Karpas-422 (cell line): ENCODE results near the gene RMC1. TPM values are rescaled to one million over a fixed set of nuclear protein-coding genes. Genes with fewer than 3 reads are reported as not detected.

Experiments
- DNase-seq: peaks from one replicate; pipeline ENCODE4 v3.0.0-alpha.2; 2015
- H2AFZ ChIP-seq: fragments of 200-600 bp; sonication (generic); 2 replicates; pipeline ENCODE4 v1.6.1; 2014; ENCODE audit warnings: antibody characterized with exemption, low read length, mixed read lengths
- H3K27ac ChIP-seq: fragments of 200-600 bp; sonication (generic); 2 replicates; pipeline ENCODE4 v1.5.1; 2014; ENCODE audit warnings: mild to moderate bottlenecking, low read length, moderate library complexity
- H3K27me3 ChIP-seq: fragments of 200-600 bp; sonication (generic); 2 replicates; pipeline ENCODE4 v1.6.1; 2014; ENCODE audit warnings: low read length, mixed read lengths
- H3K36me3 ChIP-seq: fragments of 200-600 bp; sonication (generic); 2 replicates; pipeline ENCODE4 v1.6.1; 2014; ENCODE audit warnings: low read length, mixed read lengths; ENCODE audit not compliant: insufficient read depth
- H3K4me1 ChIP-seq: fragments of 200-600 bp; sonication (generic); 2 replicates; pipeline ENCODE4 v1.6.1; 2014; ENCODE audit warnings: mild to moderate bottlenecking, low read length, mixed read lengths
- H3K4me2 ChIP-seq: fragments of 200-600 bp; sonication (generic); 2 replicates; pipeline ENCODE4 v1.6.1; 2014; ENCODE audit warnings: low read length, low read depth, mild to moderate bottlenecking; ENCODE audit not compliant: poor library complexity, severe bottlenecking
- H3K4me3 ChIP-seq: fragments of 200-600 bp; sonication (generic); 2 replicates; pipeline ENCODE4 v1.5.1; 2014; ENCODE audit warnings: mild to moderate bottlenecking, antibody characterized with exemption, low read length, mixed read lengths
- H3K79me2 ChIP-seq: fragments of 200-600 bp; sonication (generic); 2 replicates; pipeline ENCODE4 v1.6.1; 2014; ENCODE audit warnings: mild to moderate bottlenecking, low read length, mixed read lengths
- H3K9ac ChIP-seq: fragments of 200-600 bp; sonication (generic); 2 replicates; pipeline ENCODE4 v1.6.0; 2014; ENCODE audit warnings: low read length
- H3K9me2 ChIP-seq: fragments of 200-600 bp; sonication (generic), shearing (Covaris generic); replicated peaks from 2 replicates; pipeline ENCODE4 v1.6.0; 2014; ENCODE audit warnings: mild to moderate bottlenecking, low read length, moderate library complexity; ENCODE audit not compliant: insufficient read depth
- H3K9me3 ChIP-seq: fragments of 300-700, 200-600 bp; sonication (generic); 2 replicates; pipeline ENCODE4 v1.6.1; 2014; ENCODE audit warnings: low read length, mixed read lengths
- H4K20me1 ChIP-seq: fragments of 200-600 bp; sonication (generic); 2 replicates; pipeline ENCODE4 v1.6.1; 2014; ENCODE audit warnings: mild to moderate bottlenecking, antibody characterized with exemption, low read length, low read depth; ENCODE audit not compliant: insufficient read depth
- total RNA-seq: library from RNA; depleted of rRNA; stranded (reverse); fragments of >200 nt; shearing (Covaris generic); gene quantifications from 2 replicates; pipeline ENCODE4 v1.2.3, GENCODE V29; 2014; ENCODE audit warnings: low replicate concordance

The RMC1 gene
- total RNA-seq, 1 experiment from 2014 or later: 57.7 TPM

- DNase-seq: no peak
- no peaks in the 10 kb centered on the region for H3K27me3 ChIP-seq
- H2AFZ ChIP-seq: no peak overlapping the region
- H3K27ac ChIP-seq: no peak overlapping the region
- H3K79me2 ChIP-seq: 0 out of 2 replicates have a peak, but pooled peaks cover 4% of the 10 kb centered on the region
- H3K4me3 ChIP-seq: no peak overlapping the region
- peaks cover 49% of the 10 kb centered on the region; the same call in 1 of the 2 replicates for H3K36me3 ChIP-seq
- H4K20me1 ChIP-seq: 0 out of 2 replicates have a peak, but pooled peaks cover 13% of the 10 kb centered on the region
- no peaks in the 10 kb centered on the region for H3K9me2 ChIP-seq
- no peaks in the 10 kb centered on the region for H3K9me3 ChIP-seq
- H3K4me1 ChIP-seq: peaks cover 12% of the 10 kb centered on the region
- H3K9ac ChIP-seq: no peak overlapping the region
- H3K4me2 ChIP-seq: no peak overlapping the region
Observed at GRCh38 chr18:23519734-23520133, 16.4 kb downstream of the RMC1 start.

DNA sequence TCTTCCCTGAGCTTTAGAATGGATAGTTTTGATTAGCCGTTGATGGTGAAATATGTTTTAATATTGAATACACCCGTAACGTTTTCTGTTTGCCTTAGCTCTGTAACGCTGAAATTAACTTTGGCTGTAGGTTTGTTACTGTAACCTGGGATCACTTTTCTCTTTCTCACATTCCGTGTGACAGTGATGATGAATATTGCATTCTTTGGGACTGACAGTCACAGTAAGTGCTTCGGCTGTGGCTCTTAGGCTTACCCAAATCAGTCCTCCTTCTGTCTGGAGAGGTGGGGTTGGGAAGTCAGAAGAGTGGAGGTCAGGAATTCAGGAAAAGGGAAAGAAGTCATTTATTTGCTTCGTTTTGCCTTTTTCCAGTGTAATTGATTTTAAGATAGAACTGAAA, 18.0 kb downstream of the RMC1 start:
- Histone ChIP-seq H3K36me3 (peaks cover 46% of the 10 kb centered on the region; the same call in 1 of the 2 replicates), H3K27ac (no peak overlapping the region), H3K4me1 (peaks cover 12% of the 10 kb centered on the region), H3K9ac (no peak overlapping the region), H3K4me3 (no peak overlapping the region), H4K20me1 (0 out of 2 replicates have a peak, but pooled peaks cover 13% of the 10 kb centered on the region), H3K79me2 (0 out of 2 replicates have a peak, but pooled peaks cover 2% of the 10 kb centered on the region), H3K4me2 (no peak overlapping the region), H2AFZ (no peak overlapping the region), H3K9me3 (no peaks in the 10 kb centered on the region), H3K9me2 (no peaks in the 10 kb centered on the region), H3K27me3 (no peaks in the 10 kb centered on the region)
- no peak for DNase-seq

GRCh38 chr18:23521907-23522306, 18.6 kb downstream of the RMC1 start:
- DNase-seq: no peak
- Histone ChIP-seq H3K4me2 (no peak overlapping the region), H3K4me3 (no peak overlapping the region), H3K9me2 (no peaks in the 10 kb centered on the region), H3K27me3 (no peaks in the 10 kb centered on the region), H2AFZ (no peak overlapping the region), H3K79me2 (no peaks in the 10 kb centered on the region), H3K4me1 (peaks cover 12% of the 10 kb centered on the region), H3K27ac (no peak overlapping the region), H3K9ac (no peak overlapping the region), H4K20me1 (0 out of 2 replicates have a peak, but pooled peaks cover 13% of the 10 kb centered on the region), H3K36me3 (peaks cover 46% of the 10 kb centered on the region; the same call in 1 of the 2 replicates), H3K9me3 (no peaks in the 10 kb centered on the region)

- H3K4me3 ChIP-seq: no peak overlapping the region
- H3K27ac ChIP-seq: no peak overlapping the region
- H3K4me2 ChIP-seq: no peak overlapping the region
- H4K20me1 ChIP-seq: 0 out of 2 replicates have a peak, but pooled peaks cover 13% of the 10 kb centered on the region
- no peak overlapping the region for H2AFZ ChIP-seq
- peaks cover 52% of the 10 kb centered on the region; the same call in 1 of the 2 replicates for H3K36me3 ChIP-seq
- H3K27me3 ChIP-seq: no peaks in the 10 kb centered on the region
- no peaks in the 10 kb centered on the region for H3K79me2 ChIP-seq
- no peak overlapping the region for H3K9ac ChIP-seq
- H3K9me2 ChIP-seq: no peaks in the 10 kb centered on the region
- no peaks in the 10 kb centered on the region for H3K9me3 ChIP-seq
- no peak for DNase-seq
- peaks cover 12% of the 10 kb centered on the region for H3K4me1 ChIP-seq
Observed at GRCh38 chr18:23523429-23524212, 20.3 kb downstream of the RMC1 start.

DNA sequence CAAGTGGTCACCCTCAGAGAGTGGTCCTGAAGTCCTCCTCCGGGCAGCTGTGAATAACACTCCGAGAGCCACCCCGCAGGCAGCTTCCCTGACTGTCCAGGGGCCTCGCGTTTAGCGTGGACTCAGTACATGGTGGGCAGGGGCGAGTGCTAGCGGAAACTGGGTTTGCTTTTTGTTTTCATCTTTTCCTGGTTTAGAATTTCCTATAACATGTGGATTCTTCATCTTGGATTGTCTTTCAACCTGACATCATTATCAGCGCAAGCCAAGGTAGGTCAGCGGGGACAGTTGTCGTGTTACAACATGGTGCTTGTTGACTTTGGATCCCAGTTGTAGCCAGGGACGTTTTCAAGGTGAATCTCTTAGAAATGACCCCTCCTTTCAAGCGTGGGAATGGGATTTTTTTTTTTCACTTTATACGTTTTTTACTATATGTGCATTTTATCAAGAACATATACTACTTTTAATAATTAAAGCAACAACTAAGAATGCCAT, 20.9 kb downstream of the RMC1 start:
- Histone ChIP-seq H3K9me2 (no peaks in the 10 kb centered on the region), H3K4me1 (peaks cover 12% of the 10 kb centered on the region), H3K36me3 (peaks cover 52% of the 10 kb centered on the region), H2AFZ (no peak overlapping the region), H4K20me1 (0 out of 2 replicates have a peak, but pooled peaks cover 13% of the 10 kb centered on the region), H3K9me3 (no peaks in the 10 kb centered on the region), H3K4me2 (no peak overlapping the region), H3K27me3 (no peaks in the 10 kb centered on the region), H3K9ac (no peak overlapping the region), H3K79me2 (no peaks in the 10 kb centered on the region), H3K27ac (no peak overlapping the region), H3K4me3 (no peak overlapping the region)
- no peak for DNase-seq

DNA sequence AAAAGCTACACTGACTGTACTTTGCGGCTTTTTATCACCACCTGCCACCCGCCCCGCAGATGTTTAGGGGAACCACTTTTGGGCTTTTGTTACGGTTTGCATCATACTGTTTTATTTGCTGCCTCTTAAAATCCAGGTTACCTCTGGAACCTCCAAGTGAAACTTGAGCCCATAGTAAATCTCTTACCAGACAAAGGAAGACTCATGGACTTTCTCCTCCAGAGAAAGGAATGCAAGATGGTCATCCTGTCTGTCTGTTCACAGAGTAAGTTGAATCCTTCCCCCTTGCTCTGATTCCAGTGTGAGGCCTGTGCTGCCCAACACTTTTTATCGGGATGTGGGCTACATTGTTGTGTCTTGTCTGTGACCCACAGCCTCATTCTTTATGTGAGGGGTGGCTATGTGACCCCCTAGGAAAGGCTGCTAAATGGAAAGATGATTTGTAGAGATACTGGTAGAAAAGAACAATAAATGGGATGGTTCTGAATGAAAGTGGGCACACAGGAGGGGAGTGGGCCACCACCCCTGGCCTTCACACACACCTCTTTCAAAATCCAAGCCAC, 23.3 kb downstream of the RMC1 start:
- Histone ChIP-seq H2AFZ (no peak overlapping the region), H3K4me2 (no peak overlapping the region), H3K79me2 (no peaks in the 10 kb centered on the region), H3K27me3 (no peaks in the 10 kb centered on the region), H3K9me3 (no peaks in the 10 kb centered on the region), H3K4me1 (peaks cover 12% of the 10 kb centered on the region), H3K9ac (no peak overlapping the region), H3K27ac (no peak overlapping the region), H4K20me1 (0 out of 2 replicates have a peak, but pooled peaks cover 13% of the 10 kb centered on the region), H3K9me2 (no peaks in the 10 kb centered on the region), H3K4me3 (no peak overlapping the region), H3K36me3 (peaks cover 56% of the 10 kb centered on the region)
- DNase-seq: no peak

DNA sequence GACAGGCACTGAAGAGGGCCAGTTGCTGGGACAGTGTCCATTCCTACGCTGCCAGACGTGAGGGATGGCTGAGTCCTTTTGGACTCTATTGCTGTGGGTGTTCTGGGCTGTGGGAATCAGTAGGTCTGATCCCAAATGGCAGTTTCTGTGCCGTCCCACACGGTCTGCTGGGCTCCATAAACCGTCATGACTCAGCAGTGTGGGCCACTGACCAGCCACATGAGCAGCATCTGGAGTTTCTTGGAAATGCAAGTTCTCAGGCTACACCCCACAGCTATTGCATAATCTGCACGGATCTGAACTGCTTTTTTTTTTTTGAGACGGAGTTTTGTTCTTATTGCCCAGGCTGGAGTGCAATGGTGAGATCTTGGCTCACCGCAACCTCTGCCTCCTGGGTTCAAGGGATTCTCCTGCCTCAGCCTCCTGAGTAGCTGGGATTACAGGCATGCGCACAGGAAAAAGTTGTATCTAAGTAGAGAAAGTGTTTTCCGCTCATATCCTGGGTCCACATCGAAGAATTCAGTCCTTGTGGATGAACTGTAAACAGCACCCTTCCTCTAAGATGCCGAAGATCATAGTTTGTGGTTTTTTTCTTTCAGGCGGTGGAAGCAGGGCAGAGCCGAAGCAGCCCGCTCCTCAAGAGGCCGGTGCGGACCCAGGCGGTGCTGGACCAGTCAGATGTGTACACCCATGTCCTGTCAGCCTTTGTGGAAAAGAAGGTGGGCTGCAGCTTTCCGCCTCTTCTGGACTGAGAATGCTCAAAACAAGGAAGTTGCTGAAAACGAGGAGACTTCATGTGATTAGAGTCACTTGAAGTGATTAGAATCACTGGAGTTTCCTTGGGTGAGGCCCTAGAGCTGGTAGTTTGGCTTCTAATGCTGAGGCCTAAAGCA, 25.5 kb downstream of the RMC1 start:
- H3K4me1 ChIP-seq: peaks cover 14% of the 10 kb centered on the region
- H3K9me3 ChIP-seq: no peaks in the 10 kb centered on the region
- H2AFZ ChIP-seq: no peak overlapping the region
- H3K36me3 ChIP-seq: peaks cover 52% of the 10 kb centered on the region
- DNase-seq: no peak
- no peaks in the 10 kb centered on the region for H3K27me3 ChIP-seq
- H4K20me1 ChIP-seq: 0 out of 2 replicates have a peak, but pooled peaks cover 7% of the 10 kb centered on the region
- H3K4me3 ChIP-seq: no peak overlapping the region
- H3K79me2 ChIP-seq: no peaks in the 10 kb centered on the region
- H3K27ac ChIP-seq: no peak overlapping the region
- H3K9ac ChIP-seq: no peak overlapping the region
- H3K4me2 ChIP-seq: no peak overlapping the region
- no peaks in the 10 kb centered on the region for H3K9me2 ChIP-seq
